ENCODE measurements around the gene CTCF. TPM values are rescaled to one million over a fixed set of nuclear protein-coding genes. Genes with fewer than 3 reads are reported as not detected.

The CTCF gene
- polyA plus RNA-seq, 10 donors = 37.2 to 50.1 (median 41.7) TPM

- peak in 1 of 3 donors; percentile 66 for DNase-seq
Observed at GRCh38 chr16:67678354-67679023, 116.2 kb downstream of the CTCF start.

- DNase-seq = no peak
Observed at GRCh38 chr16:67679935-67680897, 117.9 kb downstream of the CTCF start.

GRCh38 chr16:67683767-67684166 lies 121.4 kb downstream of the CTCF start:
- no peak for DNase-seq

DNA sequence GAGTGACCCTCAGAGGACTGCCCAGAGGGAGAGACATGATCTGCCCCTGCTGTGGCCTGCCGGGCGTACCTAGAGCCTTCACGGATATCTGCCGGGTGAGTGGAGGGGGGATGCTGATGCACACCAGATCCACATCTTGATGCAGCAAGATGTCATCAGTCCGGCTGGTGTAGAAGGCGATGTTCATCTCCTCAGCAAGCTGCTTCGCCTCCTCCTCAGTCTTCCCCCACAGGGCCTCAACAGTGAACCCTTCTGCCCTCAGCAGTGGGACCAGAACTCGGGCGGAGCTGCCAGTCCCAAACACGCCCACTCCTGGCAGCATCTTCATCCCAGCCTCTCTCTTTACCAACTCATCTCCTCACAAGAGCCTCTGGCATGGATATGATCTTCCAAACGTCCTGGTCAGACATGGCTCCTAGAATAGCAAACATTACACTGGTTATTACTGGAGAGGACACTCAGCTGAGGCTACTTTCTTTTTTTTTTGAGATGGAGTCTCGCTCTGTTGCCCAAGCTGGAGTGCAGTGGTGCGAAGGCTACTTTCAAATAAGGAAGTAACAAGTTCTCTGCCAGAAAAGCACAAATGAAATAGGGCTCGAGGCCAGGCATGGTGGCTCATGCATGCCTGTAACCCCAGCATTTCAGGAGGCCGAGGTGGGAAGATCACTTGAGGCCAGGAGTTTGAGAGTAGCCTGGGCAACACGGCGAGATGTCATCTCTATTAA lies 123.2 kb downstream of the CTCF start:
- no peak for DNase-seq

Other genes with a start within 250 kb of the CTCF start
- under 1 TPM; 0.05 to 0.36 (median 0.28) TPM for gene KCTD19, start 235.8 kb upstream of the CTCF start, polyA plus RNA-seq (ENCODE audit: insufficient read length in 10 of 10)
- 1 to 10 TPM in 1 of 10 donors, under 1 TPM in 9; 0.15 to 1.7 (median 0.30) TPM for gene LRRC36, start 235.7 kb upstream of the CTCF start, polyA plus RNA-seq (ENCODE audit: insufficient read length in 10 of 10)
- 100 to 1,000 TPM; 305 to 544 (median 455) TPM for gene TPPP3, start 169.0 kb upstream of the CTCF start, polyA plus RNA-seq (ENCODE audit: insufficient read length in 10 of 10)
- gene ZDHHC1, start 146.0 kb upstream of the CTCF start, polyA plus RNA-seq (ENCODE audit: insufficient read length in 10 of 10) = 10 to 100 TPM; 15.6 to 24.9 (median 18.8) TPM
- gene HSD11B2, start 131.4 kb upstream of the CTCF start, polyA plus RNA-seq (ENCODE audit: insufficient read length in 10 of 10) = 10 to 100 TPM in 4 of 10 donors, 1 to 10 TPM in 6; 3.8 to 13.3 (median 8.1) TPM
- gene ATP6V0D1, start 81.4 kb upstream of the CTCF start, polyA plus RNA-seq (ENCODE audit: insufficient read length in 10 of 10) = 10 to 100 TPM; 51.9 to 64.9 (median 60.4) TPM
- gene AGRP, start 79.0 kb upstream of the CTCF start, polyA plus RNA-seq (ENCODE audit: insufficient read length in 10 of 10) = under 1 TPM in 2 of 10 donors, not detected in 8; 0.22 to 0.28 TPM
- gene RIPOR1, start 33.7 kb upstream of the CTCF start, polyA plus RNA-seq (ENCODE audit: insufficient read length in 10 of 10) = 10 to 100 TPM; 36.7 to 51.9 (median 42.5) TPM
- 1 to 10 TPM in 2 of 10 donors, under 1 TPM in 8; 0.33 to 4.2 (median 0.55) TPM for gene CARMIL2, start 82.6 kb downstream of the CTCF start, polyA plus RNA-seq (ENCODE audit: insufficient read length in 10 of 10)
- 10 to 100 TPM; 11.2 to 17.4 (median 14.1) TPM for gene ACD, start 97.7 kb downstream of the CTCF start, polyA plus RNA-seq (ENCODE audit: insufficient read length in 10 of 10)
- 1 to 10 TPM in 6 of 10 donors, under 1 TPM in 4; 0.40 to 1.4 (median 1.2) TPM for gene PARD6A, start 98.4 kb downstream of the CTCF start, polyA plus RNA-seq (ENCODE audit: insufficient read length in 10 of 10)
- 10 to 100 TPM in 1 of 10 donors, 1 to 10 TPM in 9; 5.9 to 11.2 (median 7.4) TPM for gene ENKD1, start 104.2 kb downstream of the CTCF start, polyA plus RNA-seq (ENCODE audit: insufficient read length in 10 of 10)
- 1 to 10 TPM; 1.5 to 3.0 (median 2.3) TPM for gene C16orf86, start 104.3 kb downstream of the CTCF start, polyA plus RNA-seq (ENCODE audit: insufficient read length in 10 of 10)
- gene GFOD2, start 156.8 kb downstream of the CTCF start, polyA plus RNA-seq (ENCODE audit: insufficient read length in 10 of 10) = 10 to 100 TPM; 11.5 to 19.8 (median 13.7) TPM
- gene RANBP10, start 244.0 kb downstream of the CTCF start, polyA plus RNA-seq (ENCODE audit: insufficient read length in 10 of 10) = 10 to 100 TPM; 14.1 to 27.2 (median 20.3) TPM
- gene TSNAXIP1, start 244.4 kb downstream of the CTCF start, polyA plus RNA-seq (ENCODE audit: insufficient read length in 10 of 10) = 1 to 10 TPM; 1.1 to 3.5 (median 1.6) TPM